DOHH2 (cell line): ENCODE measurements around the gene FUT6.

Source experiments
- CTCF ChIP-seq: fragments of 200-600 bp; sonication (generic); IDR thresholded peaks from one replicate; pipeline ENCODE4 v1.5.1; 2014; ENCODE audit warnings: antibody characterized with exemption, mild to moderate bottlenecking, low read depth, low read length; ENCODE audit not compliant: poor library complexity, severe bottlenecking
- EZH2phosphoT487 ChIP-seq: fragments of 200-600 bp; sonication (generic); IDR thresholded peaks from 2 replicates; pipeline ENCODE4 v1.6.1; 2017; ENCODE audit warnings: borderline replicate concordance, mild to moderate bottlenecking, antibody characterized with exemption, low read length, moderate library complexity, mixed read lengths

DNA sequence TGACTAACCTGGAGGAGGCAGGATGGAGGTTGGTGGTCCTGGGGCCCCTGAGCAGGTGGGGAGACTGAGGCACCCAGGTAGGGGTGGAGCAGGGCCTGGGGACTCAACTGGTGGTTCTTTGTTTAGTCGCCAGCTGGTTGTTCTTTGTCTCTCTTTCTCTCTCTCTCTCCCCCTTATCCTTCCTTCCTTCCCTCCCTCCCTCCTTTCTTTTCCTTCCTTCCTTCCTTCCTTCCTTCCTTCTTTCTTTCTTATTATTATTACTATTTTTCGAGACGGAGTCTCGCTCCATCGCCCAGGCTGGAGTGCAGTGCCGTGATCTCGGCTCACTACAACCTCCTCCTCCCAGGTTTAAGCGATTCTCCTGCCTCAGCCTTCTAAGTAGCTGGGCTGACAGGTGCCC, 41.3 kb downstream of the FUT6 start:
- no peak for TF ChIP-seq CTCF
- TF ChIP-seq EZH2phosphoT487, result no peak
